GM12878 (cell line): Measurements from ENCODE around the gene CACNG4. TPM values are rescaled to one million over a fixed set of nuclear protein-coding genes. Genes with fewer than 3 reads are reported as not detected.

Source experiments
- ATAC-seq: fragments of 200-7000 bp; cut with Tn5 transposase; 3 replicates; pipeline ENCODE4 v1.9.1; 2020; ENCODE audit warnings: mild to moderate bottlenecking, moderate library complexity
- BruUV-seq: library from RNA; stranded (reverse); fragments of 400-500 nt; replicated peaks from 2 replicates; lab custom pipeline; 2021; lab: Mats Ljungman, UMichigan
- CTCF ChIA-PET: fragments of 300-600 bp; sonication (Branson Sonifier 250); formaldehyde crosslinking; extraction: SDS; loops from one replicate; lab custom pipeline; 2021; ENCODE audit warnings: inconsistent platforms; lab: Yijun Ruan, JAX
- POLR2A ChIA-PET: fragments of 350-600 bp; formaldehyde crosslinking; extraction: SDS; loops from one replicate; lab custom pipeline; 2021; ENCODE audit warnings: inconsistent platforms; lab: Charles Lee
- RAD21 ChIA-PET: fragments of 300-600 bp; sonication (Branson Sonifier 250); formaldehyde crosslinking; loops from one replicate; lab custom pipeline; 2023; ENCODE audit warnings: antibody characterized with exemption; ENCODE audit not compliant: unreplicated experiment; lab: Charles Lee
- SMC1A ChIA-PET: fragments of 300-600 bp; sonication (Branson Sonifier 250); formaldehyde crosslinking; loops from one replicate; lab custom pipeline; 2023; ENCODE audit not compliant: unreplicated experiment, uncharacterized antibody; lab: Charles Lee
- DNase-seq: peaks from one replicate; pipeline ENCODE4 v3.0.0-alpha.2; 2011; ENCODE audit warnings: low read depth, low spot score
- FAIRE-seq: peaks from 3 replicates; lab custom pipeline; 2011; peaks lifted over from hg19 to GRCh38; lab: Jason Lieb, UNC
- H2AFZ ChIP-seq: 2 replicates; pipeline ENCODE4 v1.6.0; 2011; ENCODE audit warnings: low read depth, low read length, control low read depth; ENCODE audit not compliant: control insufficient read depth
- H3K27ac ChIP-seq: 2 replicates; pipeline ENCODE4 v1.5.1; 2011; ENCODE audit warnings: control low read depth; ENCODE audit not compliant: control insufficient read depth, insufficient read depth
- H3K27me3 ChIP-seq, 2 experiments: replicated peaks in 1 of 2; 2 replicates each; pipeline versions ENCODE4 v1.6.0 to v1.6.1; 2011; ENCODE audit warnings: low read length in 1 of 2; ENCODE audit not compliant: control insufficient read depth in 2 of 2, insufficient read depth in 2 of 2
- H3K36me3 ChIP-seq, 2 experiments: 2 replicates each; pipeline ENCODE4 v1.5.1; 2011; ENCODE audit warnings: low read length in 1 of 2; ENCODE audit not compliant: control insufficient read depth in 2 of 2, insufficient read depth in 2 of 2
- H3K4me1 ChIP-seq: 2 replicates; pipeline ENCODE4 v1.6.1; 2011; ENCODE audit warnings: mild to moderate bottlenecking, low read length, moderate library complexity, mixed read lengths; ENCODE audit not compliant: control insufficient read depth, insufficient read depth
- H3K4me2 ChIP-seq: 2 replicates; pipeline ENCODE4 v1.6.0; 2011; ENCODE audit warnings: control low read depth; ENCODE audit not compliant: control insufficient read depth, insufficient read depth
- H3K4me3 ChIP-seq: fragments of 200-600 bp; sonication (generic); 2 replicates; pipeline ENCODE4 v1.5.1; 2016
- H3K79me2 ChIP-seq: 2 replicates; pipeline ENCODE4 v1.6.0; 2011; ENCODE audit warnings: low read length; ENCODE audit not compliant: control insufficient read depth, insufficient read depth
- H3K9ac ChIP-seq: 2 replicates; pipeline ENCODE4 v1.8.0; 2011; ENCODE audit warnings: low read length, control low read depth, mixed read lengths; ENCODE audit not compliant: control insufficient read depth, insufficient read depth
- H3K9me3 ChIP-seq: replicated peaks from 3 replicates; pipeline ENCODE4 v1.5.1; 2011; ENCODE audit warnings: mild to moderate bottlenecking, low read length; ENCODE audit not compliant: control insufficient read depth, insufficient read depth
- H4K20me1 ChIP-seq: 2 replicates; pipeline ENCODE4 v1.6.0; 2011; ENCODE audit not compliant: control insufficient read depth, insufficient read depth
- CHD2 ChIP-seq: IDR thresholded peaks from 2 replicates; pipeline ENCODE4 v1.6.1; 2011; ENCODE audit warnings: low read depth, low read length, improper control_type of control experiment, borderline replicate concordance
- KDM1A ChIP-seq: fragments of 200-600 bp; sonication (generic); IDR thresholded peaks from 2 replicates; pipeline ENCODE4 v1.6.1; 2016; ENCODE audit warnings: borderline replicate concordance
- NFIC ChIP-seq: IDR thresholded peaks from 2 replicates; pipeline ENCODE4 v1.6.1; 2012; ENCODE audit warnings: low read depth, mild to moderate bottlenecking, inconsistent platforms, low read length, moderate library complexity
- NFYB ChIP-seq: IDR thresholded peaks from 2 replicates; pipeline ENCODE4 v1.6.1; 2011; ENCODE audit warnings: low read depth, mild to moderate bottlenecking, low read length, improper control_type of control experiment, moderate library complexity; ENCODE audit not compliant: insufficient read depth
- PAX5 ChIP-seq: IDR thresholded peaks from 2 replicates; pipeline ENCODE4 v1.6.1; 2011; ENCODE audit warnings: low read depth, low read length, borderline replicate concordance
- POLR2AphosphoS5 ChIP-seq: IDR thresholded peaks from 2 replicates; pipeline ENCODE4 v1.6.1; 2011; ENCODE audit warnings: mild to moderate bottlenecking, low read length, inconsistent platforms
- POU2F2 ChIP-seq: IDR thresholded peaks from 3 replicates; pipeline ENCODE4 v1.6.1; 2011; ENCODE audit warnings: low read depth, mild to moderate bottlenecking, low read length, borderline replicate concordance
- RELA ChIP-seq: fragments of 450-650 bp; IDR thresholded peaks from 2 replicates; pipeline ENCODE4 v1.8.0; 2014; ENCODE audit warnings: borderline replicate concordance; ENCODE audit not compliant: partially characterized antibody
- RFX5 ChIP-seq: IDR thresholded peaks from 2 replicates; pipeline ENCODE4 v1.6.1; 2011; ENCODE audit warnings: low read depth, low read length, improper control_type of control experiment
- SMC3 ChIP-seq: IDR thresholded peaks from 2 replicates; pipeline ENCODE4 v1.6.1; 2011; ENCODE audit warnings: low read length, improper control_type of control experiment, borderline replicate concordance
- WGBS: methylation state at CpG from one replicate; pipeline ENCODE4 v1.1.6; 2016; ENCODE audit warnings: low lambda C conversion rate; ENCODE audit not compliant: insufficient replicate concordance, insufficient coverage; ENCODE audit errors: missing lambda C conversion rate; 5-methylcytosine and 5-hydroxymethylcytosine counted together
- in situ Hi-C: fragments of 300-500 bp; cut with MboI; formaldehyde crosslinking; loops from 9 replicates; pipeline ENCODE4 v1.14.3; 2018; ENCODE audit warnings: mixed read lengths
- intact Hi-C: fragments of 100-400 bp; cut with micrococcal nuclease; formaldehyde crosslinking; loops from one replicate; pipeline ENCODE4 v1.14.2; 2022; ENCODE audit not compliant: unreplicated experiment
- polyA plus RNA-seq, 11 experiments: library from polyadenylated mRNA; depleted of rRNA in 4 of 11; unstranded in 6 of 11; stranded (reverse) in 5 of 11; fragments of >200 nt; fragmentation: Nextera tagmentation in 4 of 11; fragmentation: Illumina TruSeq in 1 of 11; extraction: Ambion mirVana in 4 of 11; extraction: Trizol in 1 of 11; gene quantifications; 1 replicate in 1 of 11; 2 replicates in 10 of 11; pipeline versions ENCODE4 v1.2.1 to v1.2.3, GENCODE V29; 2011 to 2016; ENCODE audit warnings: inconsistent platforms in 2 of 11, missing spikeins in 2 of 11, low read depth in 1 of 11
- total RNA-seq, 4 experiments: library from RNA; depleted of rRNA in 3 of 4; stranded (reverse); fragments of >200 nt in 3 of 4; fragmentation: Illumina TruSeq in 1 of 4; extraction: Trizol in 1 of 4; gene quantifications; 2 replicates each; pipeline versions ENCODE4 v1.2.1 to v1.2.3, GENCODE V29; 2013 to 2021
- TF ChIP-seq, protein P1 (sequence below): fragments of 150-350 bp; IDR thresholded peaks from 2 replicates; pipeline ENCODE4 v1.6.1; 2014; ENCODE audit warnings: mild to moderate bottlenecking, low read depth, low read length
- TF ChIP-seq, protein P2 (sequence below): fragments of 450-650 bp; IDR thresholded peaks from 2 replicates; pipeline ENCODE4 v1.6.1; 2017; ENCODE audit warnings: mild to moderate bottlenecking, moderate library complexity

CACNG4 gene
- total and polyA plus RNA-seq, 10 of the 15 experiments (the other 5 are each of a cell fraction or from before 2014, with no cell fraction given), result 0.08 TPM; not detected in 8

DNA sequence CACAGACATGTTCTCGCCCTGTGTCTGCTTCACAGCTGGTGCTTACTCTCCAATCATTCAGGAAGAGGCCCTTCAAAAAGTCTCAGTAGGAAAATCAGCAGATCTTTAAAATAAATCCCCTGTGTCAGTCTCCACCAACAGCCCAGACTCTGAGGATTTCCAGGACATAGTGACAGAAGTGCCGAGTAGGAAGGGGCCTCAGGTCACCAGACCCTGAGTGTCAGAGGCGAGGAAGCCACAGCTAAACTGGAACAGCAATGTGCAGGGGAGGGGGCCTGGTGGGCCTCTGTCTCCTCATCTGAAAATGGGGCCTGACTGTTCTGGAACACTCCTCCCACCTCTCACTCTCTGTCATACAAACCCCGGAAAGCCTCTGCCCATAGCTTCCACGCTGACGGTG is 6.3 kb downstream of the CACNG4 start:
- BruUV-seq, result no TSS peak
- peaks cover 2% of the 10 kb centered on the region; the same call in 1 of the 2 replicates for H3K4me1 ChIP-seq
- intact Hi-C loops, result no loop called here
- no peak overlapping the region for H3K9ac ChIP-seq
- DNase-seq (no peak), ATAC-seq (no peak), FAIRE-seq (no peak)
- RAD21 ChIA-PET, result no interaction called here
- no peaks in the 10 kb centered on the region for H3K79me2 ChIP-seq
- no peaks in the 10 kb centered on the region for H3K9me3 ChIP-seq
- H3K27me3 ChIP-seq, result peaks cover 10% of the 10 kb centered on the region in 2 experiments
- no peak overlapping the region for H2AFZ ChIP-seq
- no peaks in the 10 kb centered on the region for H3K36me3 ChIP-seq
- POLR2A ChIA-PET, result no interaction called here
- in situ Hi-C loops, result no loop called here
- no peaks in the 10 kb centered on the region for H4K20me1 ChIP-seq
- no peak overlapping the region for H3K4me2 ChIP-seq
- no peak overlapping the region for H3K4me3 ChIP-seq
- CTCF ChIA-PET, result interaction anchor here (0.5 to 1.6 kb wide), 2 partner anchors 111 to 260 kb away, joined by 3 to 6 read pairs; no protein-coding TSS in a partner anchor
- TF ChIP-seq KDM1A, result no peak
- TF ChIP-seq, protein P1, sequence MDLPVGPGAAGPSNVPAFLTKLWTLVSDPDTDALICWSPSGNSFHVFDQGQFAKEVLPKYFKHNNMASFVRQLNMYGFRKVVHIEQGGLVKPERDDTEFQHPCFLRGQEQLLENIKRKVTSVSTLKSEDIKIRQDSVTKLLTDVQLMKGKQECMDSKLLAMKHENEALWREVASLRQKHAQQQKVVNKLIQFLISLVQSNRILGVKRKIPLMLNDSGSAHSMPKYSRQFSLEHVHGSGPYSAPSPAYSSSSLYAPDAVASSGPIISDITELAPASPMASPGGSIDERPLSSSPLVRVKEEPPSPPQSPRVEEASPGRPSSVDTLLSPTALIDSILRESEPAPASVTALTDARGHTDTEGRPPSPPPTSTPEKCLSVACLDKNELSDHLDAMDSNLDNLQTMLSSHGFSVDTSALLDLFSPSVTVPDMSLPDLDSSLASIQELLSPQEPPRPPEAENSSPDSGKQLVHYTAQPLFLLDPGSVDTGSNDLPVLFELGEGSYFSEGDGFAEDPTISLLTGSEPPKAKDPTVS, result no peak
- no peak for TF ChIP-seq NFYB
- TF ChIP-seq RFX5, result no peak
- TF ChIP-seq SMC3, result no peak
- TF ChIP-seq CHD2, result no peak
- TF ChIP-seq NFIC, result no peak
- TF ChIP-seq POU2F2, result no peak
- TF ChIP-seq, protein P2, sequence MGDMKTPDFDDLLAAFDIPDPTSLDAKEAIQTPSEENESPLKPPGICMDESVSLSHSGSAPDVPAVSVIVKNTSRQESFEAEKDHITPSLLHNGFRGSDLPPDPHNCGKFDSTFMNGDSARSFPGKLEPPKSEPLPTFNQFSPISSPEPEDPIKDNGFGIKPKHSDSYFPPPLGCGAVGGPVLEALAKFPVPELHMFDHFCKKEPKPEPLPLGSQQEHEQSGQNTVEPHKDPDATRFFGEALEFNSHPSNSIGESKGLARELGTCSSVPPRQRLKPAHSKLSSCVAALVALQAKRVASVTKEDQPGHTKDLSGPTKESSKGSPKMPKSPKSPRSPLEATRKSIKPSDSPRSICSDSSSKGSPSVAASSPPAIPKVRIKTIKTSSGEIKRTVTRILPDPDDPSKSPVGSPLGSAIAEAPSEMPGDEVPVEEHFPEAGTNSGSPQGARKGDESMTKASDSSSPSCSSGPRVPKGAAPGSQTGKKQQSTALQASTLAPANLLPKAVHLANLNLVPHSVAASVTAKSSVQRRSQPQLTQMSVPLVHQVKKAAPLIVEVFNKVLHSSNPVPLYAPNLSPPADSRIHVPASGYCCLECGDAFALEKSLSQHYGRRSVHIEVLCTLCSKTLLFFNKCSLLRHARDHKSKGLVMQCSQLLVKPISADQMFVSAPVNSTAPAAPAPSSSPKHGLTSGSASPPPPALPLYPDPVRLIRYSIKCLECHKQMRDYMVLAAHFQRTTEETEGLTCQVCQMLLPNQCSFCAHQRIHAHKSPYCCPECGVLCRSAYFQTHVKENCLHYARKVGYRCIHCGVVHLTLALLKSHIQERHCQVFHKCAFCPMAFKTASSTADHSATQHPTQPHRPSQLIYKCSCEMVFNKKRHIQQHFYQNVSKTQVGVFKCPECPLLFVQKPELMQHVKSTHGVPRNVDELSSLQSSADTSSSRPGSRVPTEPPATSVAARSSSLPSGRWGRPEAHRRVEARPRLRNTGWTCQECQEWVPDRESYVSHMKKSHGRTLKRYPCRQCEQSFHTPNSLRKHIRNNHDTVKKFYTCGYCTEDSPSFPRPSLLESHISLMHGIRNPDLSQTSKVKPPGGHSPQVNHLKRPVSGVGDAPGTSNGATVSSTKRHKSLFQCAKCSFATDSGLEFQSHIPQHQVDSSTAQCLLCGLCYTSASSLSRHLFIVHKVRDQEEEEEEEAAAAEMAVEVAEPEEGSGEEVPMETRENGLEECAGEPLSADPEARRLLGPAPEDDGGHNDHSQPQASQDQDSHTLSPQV, result no peak
- TF ChIP-seq RELA, result no peak
- TF ChIP-seq POLR2AphosphoS5, result no peak
- no peak for TF ChIP-seq PAX5
- TF ChIP-seq, all 136 proteins: peak for 0
- SMC1A ChIA-PET, result no interaction called here
- no peak overlapping the region for H3K27ac ChIP-seq
- WGBS, result 21% methylated on average over 6 of the region's 6 CpGs
